H1 (cell line): ENCODE data around the gene OLFM2. TPM values are rescaled to one million over a fixed set of nuclear protein-coding genes. Genes with fewer than 3 reads are reported as not detected.

Experiments
- CEBPB ChIP-seq: IDR thresholded peaks from 2 replicates; pipeline ENCODE4 v1.6.1; 2012; ENCODE audit warnings: low read depth, low read length
- CHD2 ChIP-seq: IDR thresholded peaks from 2 replicates; pipeline ENCODE4 v1.6.1; 2012; ENCODE audit warnings: low read length, improper control_type of control experiment
- FOSL1 ChIP-seq: IDR thresholded peaks from 2 replicates; pipeline ENCODE4 v1.6.1; 2011; ENCODE audit warnings: mild to moderate bottlenecking, low read depth, low read length, moderate library complexity; ENCODE audit not compliant: insufficient read depth
- HDAC6 ChIP-seq: IDR thresholded peaks from one replicate; pipeline ENCODE4 v1.7.1; 2012; ENCODE audit warnings: low read depth, mild to moderate bottlenecking, inconsistent platforms, low read length, moderate library complexity
- JUND ChIP-seq: IDR thresholded peaks from 2 replicates; pipeline ENCODE4 v1.6.1; 2011; ENCODE audit warnings: mild to moderate bottlenecking, improper control_type of control experiment, low read length
- KDM1A ChIP-seq: fragments of 200-600, 300-600 bp; sonication (generic); IDR thresholded peaks from 2 replicates; pipeline ENCODE4 v1.7.1; 2016; ENCODE audit warnings: mild to moderate bottlenecking, low read length, borderline replicate concordance
- SP2 ChIP-seq: IDR thresholded peaks from 2 replicates; pipeline ENCODE4 v1.6.1; 2012; ENCODE audit warnings: mild to moderate bottlenecking, low read length, inconsistent platforms
- ZNF274 ChIP-seq: IDR thresholded peaks from 2 replicates; pipeline ENCODE4 v1.7.0; 2012; ENCODE audit warnings: low read length, borderline replicate concordance; ENCODE audit errors: extremely low read depth
- polyA plus RNA-seq, 7 experiments: library from polyadenylated mRNA; depleted of rRNA in 3 of 7; stranded (reverse) in 5 of 7; unstranded in 2 of 7; fragments of >200 nt in 5 of 7; fragments of 200-250 nt in 2 of 7; gene quantifications; 1 replicate in 5 of 7; 2 replicates in 1 of 7; 4 replicates in 1 of 7; pipeline versions ENCODE4 v1.2.1 to v1.2.3, GENCODE V29; 2011 to 2013; ENCODE audit warnings: missing spikeins in 2 of 7, mixed read lengths in 2 of 7
- total RNA-seq: library from RNA; stranded (reverse); fragmentation: NEBNext Ultra II Directional; extraction: Animal tissue kit (Norgen Biotek cat#: 25700); gene quantifications from 2 replicates; pipeline ENCODE4 v1.2.1, GENCODE V29; 2021
- TF ChIP-seq, protein P1 (sequence below), 3 experiments: IDR thresholded peaks; 1 replicate in 2 of 3; 2 replicates in 1 of 3; pipeline versions ENCODE4 v1.5.1 to v1.6.1; 2011; ENCODE audit warnings: low read length in 3 of 3, mild to moderate bottlenecking in 3 of 3, inconsistent platforms in 2 of 3, low read depth in 1 of 3, moderate library complexity in 1 of 3; ENCODE audit not compliant: insufficient read depth in 1 of 3; ENCODE audit errors: control extremely low read depth in 1 of 3

Gene OLFM2
- total and polyA plus RNA-seq, 2 of the 8 experiments (the other 6 are each of a cell fraction or from before 2014, with no cell fraction given) = 68.2 to 151 TPM

DNA sequence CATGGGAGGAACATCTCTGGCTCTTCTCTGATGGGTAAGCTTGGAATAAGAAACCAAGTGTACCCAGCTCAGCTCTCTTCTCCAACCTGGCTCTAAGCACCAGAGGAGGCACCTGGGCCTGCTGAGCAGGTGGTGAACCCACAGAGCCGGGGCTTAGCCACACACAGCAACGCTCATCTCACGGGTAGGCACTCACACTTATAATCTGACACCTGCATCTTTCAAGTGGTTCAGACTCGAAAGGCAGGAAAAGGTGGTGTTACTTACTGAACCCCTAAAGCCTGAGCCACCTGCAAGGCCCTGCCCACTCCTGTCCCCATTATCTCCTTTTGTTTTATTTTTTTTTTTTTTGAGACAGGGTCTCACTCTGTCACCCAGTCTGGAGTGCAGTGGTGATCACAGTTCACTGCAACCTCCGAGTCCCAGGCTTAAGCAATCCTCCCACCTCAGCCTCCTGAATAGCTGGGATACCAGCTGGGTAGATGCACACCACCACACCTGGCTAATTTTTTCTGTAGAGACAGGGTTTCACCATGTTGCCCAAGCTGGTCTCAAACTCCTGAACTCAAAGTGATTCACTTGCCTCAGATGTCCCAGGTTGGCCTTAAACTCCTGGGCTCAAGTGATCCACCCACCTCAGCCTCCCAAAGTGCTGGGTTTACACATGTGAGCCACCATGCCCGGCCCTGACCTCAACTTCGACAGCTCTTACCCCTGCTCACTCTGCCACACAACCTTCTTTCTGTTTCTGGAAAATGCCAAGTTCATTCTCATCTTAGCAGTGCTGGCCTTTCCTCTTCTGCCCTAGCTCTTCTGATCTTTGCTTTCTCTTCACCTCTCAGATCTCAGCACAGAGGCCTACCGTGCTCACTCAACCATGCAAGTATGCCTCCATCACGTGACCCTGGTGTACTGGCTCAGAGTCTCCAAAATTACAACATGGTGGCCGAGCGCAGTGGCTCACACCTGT, 127.2 kb downstream of the OLFM2 start (continued):
- no peak for TF ChIP-seq HDAC6
- TF ChIP-seq FOSL1 = no peak
- no peak for TF ChIP-seq JUND
- TF ChIP-seq CEBPB = no peak
- TF ChIP-seq, protein P1, sequence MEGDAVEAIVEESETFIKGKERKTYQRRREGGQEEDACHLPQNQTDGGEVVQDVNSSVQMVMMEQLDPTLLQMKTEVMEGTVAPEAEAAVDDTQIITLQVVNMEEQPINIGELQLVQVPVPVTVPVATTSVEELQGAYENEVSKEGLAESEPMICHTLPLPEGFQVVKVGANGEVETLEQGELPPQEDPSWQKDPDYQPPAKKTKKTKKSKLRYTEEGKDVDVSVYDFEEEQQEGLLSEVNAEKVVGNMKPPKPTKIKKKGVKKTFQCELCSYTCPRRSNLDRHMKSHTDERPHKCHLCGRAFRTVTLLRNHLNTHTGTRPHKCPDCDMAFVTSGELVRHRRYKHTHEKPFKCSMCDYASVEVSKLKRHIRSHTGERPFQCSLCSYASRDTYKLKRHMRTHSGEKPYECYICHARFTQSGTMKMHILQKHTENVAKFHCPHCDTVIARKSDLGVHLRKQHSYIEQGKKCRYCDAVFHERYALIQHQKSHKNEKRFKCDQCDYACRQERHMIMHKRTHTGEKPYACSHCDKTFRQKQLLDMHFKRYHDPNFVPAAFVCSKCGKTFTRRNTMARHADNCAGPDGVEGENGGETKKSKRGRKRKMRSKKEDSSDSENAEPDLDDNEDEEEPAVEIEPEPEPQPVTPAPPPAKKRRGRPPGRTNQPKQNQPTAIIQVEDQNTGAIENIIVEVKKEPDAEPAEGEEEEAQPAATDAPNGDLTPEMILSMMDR (IDR thresholded peaks at IDR 0.05; ENCODE audit: control extremely low read depth in 1 of 3, insufficient read depth in 1 of 3, low read depth in 1 of 3, low read length in 3 of 3) = no peak
- TF ChIP-seq KDM1A = no peak
- no peak for TF ChIP-seq ZNF274
- TF ChIP-seq CHD2 = no peak
- TF ChIP-seq SP2 = no peak
